Activated CD8-positive, alpha-beta memory T cell treated with anti-CD3 and anti-CD28 coated beads, Interleukin-2, amount 50 U/mL, for 24 hours (primary cell): Measurements from ENCODE around the gene C1orf116.

Experiments
- DNase-seq: peaks from one replicate; pipeline ENCODE4 v3.0.0-alpha.2; 2020; ENCODE audit errors: extremely low read depth

The C1orf116 gene

DNA sequence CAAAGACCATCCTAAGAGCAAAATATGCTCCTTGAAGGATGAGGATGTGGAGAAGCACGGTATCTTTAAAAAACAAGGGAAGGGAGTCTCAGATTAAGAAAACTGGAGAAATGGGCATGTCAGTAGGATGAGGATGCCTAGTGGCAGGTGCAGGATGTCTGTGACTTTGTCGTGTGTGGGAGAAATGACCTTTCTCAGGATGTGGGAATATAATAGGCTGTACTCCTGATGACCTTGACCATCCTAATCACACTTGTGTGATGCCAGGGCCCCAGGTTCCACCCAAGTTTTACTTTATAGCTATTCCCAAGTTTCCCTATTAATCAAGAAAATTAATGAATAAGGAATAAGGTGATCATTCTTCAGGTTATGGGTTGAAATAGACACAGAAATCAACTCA, 12.9 kb downstream of the C1orf116 start:
- DNase-seq: no peak

DNA sequence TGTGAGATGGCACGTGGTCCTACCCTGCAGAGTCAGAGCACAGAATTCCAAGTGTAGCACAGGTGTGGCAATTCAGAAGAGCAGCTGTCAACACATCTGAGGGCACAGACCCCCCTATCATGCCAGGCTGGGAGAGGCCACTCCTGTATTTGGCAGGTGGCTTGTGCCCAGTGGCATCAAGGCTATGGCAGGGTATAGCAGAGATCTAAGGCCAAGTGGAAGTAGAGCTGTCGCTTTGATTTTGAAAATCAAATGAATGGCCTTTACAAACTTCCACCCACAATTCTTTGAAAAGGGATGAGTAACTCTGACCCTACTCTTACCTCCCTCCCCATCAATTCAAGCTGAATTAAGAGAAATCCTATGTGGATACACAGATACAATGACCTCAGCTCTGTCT, 13.4 kb downstream of the C1orf116 start:
- DNase-seq: no peak

DNA sequence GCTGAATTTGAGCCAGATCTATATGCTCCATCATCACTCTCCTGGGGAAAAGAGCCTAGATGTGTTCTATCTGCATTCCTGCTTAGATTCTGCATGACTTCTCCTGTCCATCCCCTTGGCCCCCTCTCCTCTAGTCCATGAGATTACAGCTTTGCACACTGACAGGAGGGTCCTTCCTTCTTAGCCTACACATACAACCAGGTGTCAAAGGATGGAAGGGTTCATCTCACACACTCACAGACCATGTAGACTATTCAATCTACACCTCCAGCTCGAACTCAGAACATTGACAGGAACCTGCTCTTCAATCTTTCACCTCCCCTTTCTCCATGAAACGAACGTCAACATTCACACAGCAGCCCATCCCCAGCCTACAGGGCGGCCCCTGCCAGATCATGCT, 13.8 kb downstream of the C1orf116 start:
- DNase-seq: no peak

DNA sequence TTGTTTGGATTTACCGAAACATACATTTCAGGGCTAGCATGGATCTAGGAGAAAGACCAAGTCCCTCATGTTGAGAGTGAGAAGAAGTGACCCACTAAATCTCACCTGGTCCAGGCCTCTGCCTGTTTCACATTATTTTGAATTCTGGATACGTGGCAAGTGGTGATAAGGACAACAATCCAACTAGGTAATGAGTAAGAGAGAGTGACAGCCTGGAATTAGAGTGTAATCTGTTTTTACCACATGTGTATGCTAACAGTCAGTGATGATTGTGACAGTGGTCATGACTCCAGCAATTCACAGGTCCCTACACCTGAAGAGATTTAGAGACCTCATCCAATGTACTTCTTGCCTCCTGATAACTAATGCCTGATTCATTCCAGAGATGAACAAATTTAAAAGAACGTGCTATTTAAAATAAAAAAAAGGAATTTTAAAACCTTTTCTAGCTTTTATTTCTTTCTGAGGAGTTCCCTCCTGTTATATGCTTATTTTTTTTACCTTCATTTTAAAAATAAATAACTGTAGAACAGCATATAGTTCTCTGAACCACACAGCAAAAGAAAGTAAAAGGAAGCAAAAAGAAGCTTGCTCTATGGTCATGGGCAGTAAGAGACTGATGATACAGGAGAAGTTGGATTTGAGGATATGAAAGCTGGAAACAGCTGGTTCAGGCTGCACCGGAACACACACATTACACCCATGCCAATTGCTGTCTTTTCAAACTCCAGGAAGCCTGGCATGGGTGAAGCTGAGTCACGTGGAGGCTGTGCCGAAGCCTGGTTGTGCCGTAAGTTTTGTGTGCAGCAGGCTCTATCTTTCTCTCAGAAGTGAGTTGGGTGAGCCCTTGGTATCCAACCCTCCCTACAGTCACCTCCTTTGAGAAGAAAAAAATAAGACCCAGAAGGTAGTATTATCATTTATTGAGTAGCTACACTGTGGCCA, 14.7 kb downstream of the C1orf116 start:
- DNase-seq: no peak

DNA sequence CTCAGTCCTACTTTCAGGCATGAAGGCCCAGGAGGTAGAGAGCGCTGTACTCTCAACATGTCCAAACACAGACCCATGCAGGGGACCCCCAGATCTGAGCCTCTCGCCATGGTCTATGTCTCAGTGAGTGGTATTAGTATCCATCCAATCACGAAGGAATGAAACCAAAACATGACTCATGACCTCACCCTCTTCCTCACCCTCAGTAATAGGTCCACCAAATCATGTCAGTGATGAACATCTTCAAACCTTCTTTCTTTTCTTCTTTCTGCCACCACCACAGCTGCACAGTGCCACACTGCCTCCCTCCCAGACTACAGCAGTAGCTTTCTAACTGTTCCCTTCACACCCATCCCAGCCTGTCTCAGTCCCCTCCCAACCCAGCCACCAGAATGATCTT, 16.8 kb downstream of the C1orf116 start:
- DNase-seq: no peak

DNA sequence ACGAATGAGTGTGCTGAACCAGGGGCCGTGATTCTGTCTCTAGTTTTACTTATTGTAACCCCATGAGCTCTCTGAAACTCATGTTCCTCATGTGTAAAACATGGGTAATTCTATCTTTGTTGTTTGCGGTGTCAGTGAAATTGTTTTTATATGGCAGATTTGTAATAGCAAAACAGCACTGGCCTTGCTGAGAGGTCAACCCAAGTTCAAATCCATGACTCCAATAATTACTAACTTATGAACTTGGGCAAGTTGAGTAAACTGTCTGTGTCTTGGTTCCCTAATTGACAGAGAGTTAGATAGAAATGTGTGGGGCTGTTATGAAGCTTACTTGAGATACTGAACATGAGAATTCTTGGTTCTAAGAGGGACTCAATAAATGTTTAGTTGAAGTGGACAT, 17.8 kb downstream of the C1orf116 start:
- DNase-seq: no peak

DNA sequence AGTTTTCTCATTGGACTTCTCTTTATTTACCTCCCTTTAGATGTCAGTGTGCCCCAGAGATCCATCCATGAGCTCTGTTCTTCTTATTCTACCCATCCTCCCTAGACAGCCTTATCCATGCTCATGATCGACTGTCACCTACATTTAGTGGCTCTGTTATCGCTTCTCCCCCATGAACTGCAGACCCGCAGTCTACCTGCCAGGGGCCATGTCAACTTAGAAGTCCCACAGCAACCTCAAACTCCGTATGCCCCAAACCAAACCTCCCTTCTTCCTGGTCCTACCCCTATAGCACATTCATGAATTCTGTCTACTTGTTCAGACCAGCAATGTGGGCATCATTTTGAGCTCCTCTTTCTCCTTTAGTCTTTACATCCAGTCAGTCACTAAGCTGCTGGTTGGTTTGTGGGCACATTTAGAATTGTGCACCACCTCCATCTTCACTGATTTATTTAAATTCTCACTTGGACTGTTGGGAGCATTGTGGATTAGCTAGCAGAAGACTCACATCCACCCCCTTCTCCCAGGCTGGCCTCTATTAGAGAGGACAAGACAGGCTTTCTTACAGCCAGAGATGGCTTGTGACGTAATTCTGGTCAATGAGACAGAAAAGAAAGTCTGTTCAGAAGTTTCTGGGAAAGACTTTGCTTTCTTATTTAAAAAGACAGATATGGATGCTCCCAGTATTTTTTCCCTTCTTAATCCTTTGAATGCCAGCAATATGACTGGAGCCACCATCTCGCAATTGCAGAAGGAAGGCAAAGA, 19.1 kb downstream of the C1orf116 start:
- no peak for DNase-seq

DNA sequence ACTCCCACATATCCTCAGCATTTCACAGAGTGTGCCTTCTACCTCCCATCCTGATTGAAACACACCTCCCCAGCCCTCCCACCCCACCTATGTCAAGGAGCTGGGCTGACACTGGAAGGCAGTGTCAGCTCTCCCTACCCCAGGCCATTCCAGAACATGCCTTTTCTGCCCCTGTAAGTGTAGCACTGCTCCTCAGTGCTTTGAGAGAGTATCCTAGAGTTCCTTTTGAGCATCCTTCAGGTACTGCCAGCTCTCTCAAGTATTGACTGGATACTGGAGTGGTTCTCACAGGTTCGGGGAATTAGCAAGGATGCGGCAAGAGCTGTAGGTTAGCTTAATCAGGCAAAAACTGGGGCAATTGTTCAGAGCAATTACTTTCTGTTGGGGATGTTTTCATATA, 21.8 kb downstream of the C1orf116 start:
- no peak for DNase-seq

DNA sequence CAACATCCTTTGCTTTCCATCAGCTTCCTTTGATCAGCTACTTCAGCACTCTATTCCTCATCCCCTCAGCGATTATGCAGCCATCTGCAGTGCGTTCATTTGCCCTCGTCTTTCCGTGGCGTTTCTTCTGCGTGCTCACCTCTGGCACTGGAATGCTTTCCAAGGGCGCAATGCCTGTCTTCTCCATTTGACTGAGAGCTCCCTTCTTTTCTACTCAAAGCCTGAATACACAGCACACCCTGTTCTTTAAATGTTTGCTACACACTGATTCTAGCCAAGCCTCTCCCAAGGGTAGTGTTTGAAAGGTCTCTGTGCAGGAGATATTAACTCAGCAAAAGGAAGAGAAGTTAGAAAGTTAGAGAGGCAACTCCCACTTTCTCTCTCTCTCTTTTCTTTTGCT, 22.6 kb downstream of the C1orf116 start:
- no peak for DNase-seq

DNA sequence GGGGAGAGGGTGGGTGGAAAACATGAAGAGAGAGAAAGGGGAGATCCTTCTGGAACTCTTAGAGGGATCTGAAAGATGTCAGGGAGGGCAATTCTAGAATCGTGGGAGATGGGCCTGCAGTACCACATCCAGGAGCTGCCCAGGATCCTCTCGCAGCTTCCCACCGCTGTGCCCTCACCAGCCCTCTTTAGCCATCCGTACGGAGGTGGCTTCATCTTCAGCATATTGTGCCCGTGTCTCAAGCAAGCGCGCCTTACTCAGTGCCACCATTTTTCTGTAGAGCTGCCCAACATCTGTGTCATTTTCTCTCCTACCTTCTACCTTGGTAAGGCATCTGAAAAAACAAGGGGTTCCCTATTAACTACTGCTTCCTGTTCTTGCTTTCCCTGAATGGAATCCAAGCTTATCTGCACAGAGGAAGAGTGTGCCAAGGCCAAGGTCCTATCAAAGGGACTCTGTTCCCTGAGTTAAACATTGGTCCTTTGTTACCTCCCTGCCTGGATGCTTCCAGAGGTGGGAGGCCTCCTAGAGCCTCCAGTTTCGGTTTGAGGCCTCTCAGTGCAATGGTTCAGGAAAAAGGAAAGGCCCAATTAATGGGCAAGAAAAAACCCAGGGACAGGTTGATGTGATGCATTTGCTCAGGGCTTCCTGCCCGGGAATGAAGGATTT, 23.2 kb downstream of the C1orf116 start:
- DNase-seq: no peak

DNA sequence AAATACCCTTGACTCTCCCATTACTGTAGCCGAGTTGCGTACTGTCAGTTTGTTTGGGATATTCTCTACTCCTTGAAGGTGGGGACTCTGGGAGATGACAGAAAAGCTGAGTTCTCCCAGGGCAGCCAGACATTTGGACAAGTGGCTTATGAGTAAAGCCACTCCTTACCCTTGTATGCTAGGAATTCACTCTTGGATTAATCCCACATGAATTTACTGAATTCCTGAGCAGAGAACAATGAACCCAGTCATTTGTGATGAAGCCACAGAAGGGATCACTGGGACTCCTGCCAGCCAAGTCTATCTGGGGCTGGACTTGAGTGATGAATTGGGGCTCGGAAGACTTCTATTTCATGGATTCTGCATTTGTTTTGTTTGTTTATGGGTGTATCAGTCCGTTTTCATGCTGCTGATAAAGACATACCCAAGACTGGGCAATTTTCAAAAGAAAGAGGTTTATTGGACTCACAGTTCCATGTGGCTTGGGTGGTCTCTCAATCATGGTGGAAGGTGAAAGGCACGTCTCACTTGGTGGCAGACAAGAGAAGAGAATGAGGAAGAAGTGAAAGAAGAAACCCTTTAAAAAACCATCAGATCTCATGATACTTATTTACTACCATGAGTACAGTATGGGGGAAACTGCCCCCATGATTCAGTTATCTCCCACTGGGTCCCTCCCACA, 25.1 kb downstream of the C1orf116 start:
- no peak for DNase-seq

DNA sequence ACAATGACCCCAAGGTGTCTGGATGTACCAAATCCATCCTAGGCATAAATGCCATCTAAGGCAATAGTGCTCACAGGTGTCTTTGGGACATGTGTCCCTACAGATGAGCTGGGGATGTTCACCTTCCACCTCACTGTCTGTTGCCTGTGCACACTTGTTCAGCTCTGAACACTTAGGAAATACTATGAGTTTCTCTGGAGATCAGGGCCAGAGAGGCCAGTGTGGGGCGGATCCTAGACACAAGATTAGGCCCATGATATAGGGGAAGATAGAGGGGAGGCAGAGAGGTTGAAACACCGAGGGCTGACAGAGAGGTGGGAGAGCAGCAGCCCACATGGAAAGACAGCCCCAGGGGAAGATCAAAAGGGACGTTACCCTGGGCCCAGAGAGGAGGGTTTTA, 25.6 kb downstream of the C1orf116 start:
- DNase-seq: no peak

DNA sequence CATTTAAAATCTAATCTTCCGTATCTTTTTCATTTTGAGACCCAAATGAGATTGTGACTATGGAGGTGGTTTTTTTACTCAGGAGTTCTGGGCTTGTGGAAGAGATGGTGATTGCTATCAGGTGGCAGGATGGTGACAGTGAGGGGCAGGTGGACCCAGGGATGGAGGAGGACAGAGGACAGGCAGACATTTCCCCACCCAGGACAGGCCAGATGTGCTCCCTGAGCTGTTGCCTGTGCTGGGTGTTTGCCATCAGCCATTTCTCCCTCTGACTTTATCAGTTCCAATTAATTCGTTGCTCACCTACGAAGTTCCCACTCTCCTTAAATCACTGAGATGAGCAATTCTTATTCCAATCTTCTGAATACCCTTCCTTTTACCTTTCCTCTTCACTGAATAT, 26.5 kb downstream of the C1orf116 start:
- DNase-seq: no peak

DNA sequence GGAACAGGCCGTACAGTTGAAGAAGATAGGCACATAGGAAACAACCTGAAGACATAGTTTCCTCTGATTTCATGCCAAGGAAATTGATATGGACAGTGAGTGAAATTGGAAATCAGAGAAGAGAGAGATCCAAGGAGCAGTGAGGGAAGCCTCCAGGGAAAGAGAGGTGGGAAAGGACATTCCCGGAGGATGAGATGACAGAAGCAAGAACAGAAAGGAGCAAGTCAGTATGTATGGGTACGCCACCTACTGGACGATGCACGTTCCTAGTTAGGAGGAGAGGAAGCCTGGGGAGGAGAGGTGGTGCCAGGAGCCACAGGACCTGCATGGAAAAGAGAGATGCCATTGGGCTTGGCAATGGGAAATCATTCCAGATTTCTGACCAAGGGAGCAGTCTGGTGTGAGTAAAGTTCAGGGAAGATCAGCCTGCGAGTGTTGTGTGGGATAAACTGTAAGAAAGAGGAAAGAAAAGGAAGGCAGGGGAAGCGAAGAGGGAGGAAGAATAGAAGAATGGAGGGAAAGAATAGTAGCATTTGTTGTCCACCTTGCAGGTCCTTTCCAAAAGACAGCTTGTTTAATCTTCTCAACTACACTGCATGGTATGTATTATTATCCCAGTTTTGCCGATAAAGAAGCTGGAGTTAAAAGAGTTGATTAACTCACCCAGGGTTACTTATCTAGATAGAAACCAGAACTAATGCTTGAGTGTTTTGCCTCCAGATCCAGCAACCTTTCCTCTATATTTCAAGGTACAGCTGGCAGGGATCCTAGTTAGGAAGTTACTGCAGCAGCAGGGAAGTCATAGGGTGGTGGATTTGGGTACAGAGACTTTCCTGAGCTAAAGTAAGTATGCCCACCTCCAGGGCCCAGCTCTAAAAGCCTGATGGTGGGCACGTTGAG, 27.4 kb downstream of the C1orf116 start:
- DNase-seq: no peak

DNA sequence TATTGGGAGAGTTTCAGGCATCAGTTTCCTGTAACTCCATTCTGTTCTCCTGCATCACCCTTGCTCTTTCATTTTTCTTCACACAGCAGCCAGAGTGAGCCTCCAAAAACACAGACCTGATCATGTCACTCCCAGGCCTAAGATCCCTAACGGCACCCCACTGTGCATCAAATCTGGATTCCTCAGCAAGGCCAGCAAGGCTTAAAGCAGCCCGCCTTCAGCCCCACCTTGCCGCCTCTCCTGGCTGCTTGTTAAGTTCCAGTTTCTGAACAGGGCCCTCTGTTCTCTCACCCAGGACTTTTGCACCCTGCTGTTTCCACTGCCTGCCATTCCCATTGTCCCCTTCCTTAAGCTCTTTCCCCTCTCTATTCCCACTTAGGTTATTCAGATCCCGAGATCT, 29.3 kb downstream of the C1orf116 start:
- no peak for DNase-seq

DNA sequence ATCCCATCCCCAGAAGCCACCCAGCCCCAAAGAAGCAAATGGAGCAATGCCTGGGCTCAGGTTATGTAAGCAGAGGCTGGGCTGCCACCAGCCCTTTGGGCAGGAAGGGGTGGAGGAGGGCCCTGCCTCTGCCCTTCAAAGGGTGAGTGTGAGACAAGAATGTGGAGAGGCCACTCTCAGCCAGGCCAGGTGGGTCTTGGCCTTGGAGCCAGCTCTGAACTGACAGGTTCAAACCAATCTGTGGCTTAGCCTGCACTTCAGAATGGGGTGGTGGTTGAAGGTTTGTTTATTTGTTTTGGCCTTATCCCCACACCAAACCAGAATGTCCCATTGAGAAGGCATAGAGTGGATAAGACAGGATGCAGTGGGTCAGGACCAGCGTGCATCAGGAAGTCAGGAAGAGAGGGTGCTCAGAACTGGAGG, 29.8 kb downstream of the C1orf116 start:
- no peak for DNase-seq

DNA sequence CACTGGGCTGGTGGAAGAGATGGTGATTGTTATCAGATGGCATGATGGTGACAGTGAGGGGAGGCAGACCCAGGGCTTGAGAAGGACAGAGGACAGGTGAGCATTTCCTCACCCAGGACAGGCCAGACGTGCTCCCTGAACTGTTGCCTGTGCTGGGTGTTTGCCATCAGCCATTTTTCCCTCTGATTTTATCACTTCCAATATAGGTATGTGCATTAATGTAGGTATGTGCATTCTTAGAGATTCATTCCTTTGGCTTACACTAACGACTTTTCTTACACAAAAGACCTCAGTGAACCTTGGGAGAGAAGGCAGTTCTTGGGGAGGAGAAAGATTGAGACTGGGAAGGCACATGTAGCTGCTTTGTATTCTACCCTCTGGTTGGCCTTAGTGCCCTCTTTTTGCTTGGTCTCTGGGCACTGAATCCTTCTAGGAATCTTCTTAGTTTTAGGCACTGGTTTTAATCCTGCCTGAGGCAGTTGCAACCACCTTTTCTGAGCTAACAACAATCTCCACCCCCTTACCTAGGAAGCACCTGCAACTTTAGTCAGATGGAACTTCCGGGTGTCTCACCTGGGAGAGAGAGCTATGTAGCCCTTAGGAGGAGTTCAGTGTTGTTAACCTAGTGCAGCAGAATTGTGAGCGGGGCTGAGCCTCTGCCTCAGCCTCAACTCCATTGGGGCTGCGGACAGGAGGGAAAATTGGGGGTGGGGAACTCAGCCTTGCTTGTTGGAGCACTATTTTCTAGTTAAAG, 30.9 kb downstream of the C1orf116 start:
- no peak for DNase-seq

DNA sequence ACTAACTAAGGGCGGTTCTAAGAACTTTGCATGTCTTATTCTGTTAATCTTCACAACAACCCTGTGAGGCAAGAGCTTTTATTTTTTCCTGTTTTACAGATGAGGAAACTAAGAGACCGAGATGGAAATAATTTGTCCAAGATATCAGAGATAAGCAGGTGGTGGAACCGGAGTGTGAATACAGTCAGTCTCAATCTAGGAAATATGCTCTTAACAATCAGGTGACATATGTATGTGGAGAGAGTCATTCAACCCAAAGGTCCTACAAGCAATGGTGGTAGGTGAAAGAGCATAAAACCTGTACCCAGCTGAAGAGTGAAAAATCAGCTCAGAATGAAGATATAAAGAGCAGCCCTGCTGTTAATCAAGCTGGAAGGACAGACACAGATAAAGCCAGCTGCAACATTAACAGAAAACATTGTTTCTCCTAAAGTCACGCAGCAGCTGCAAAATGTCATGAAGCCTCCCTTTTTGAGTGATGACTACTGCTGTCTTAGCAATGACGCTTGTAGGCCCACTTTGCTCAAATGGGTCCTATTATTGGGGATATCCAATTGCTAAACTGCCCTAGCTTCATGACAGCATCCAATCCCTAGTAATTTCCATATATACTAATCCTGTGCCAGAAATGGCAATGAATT, 31.8 kb downstream of the C1orf116 start:
- DNase-seq: no peak

DNA sequence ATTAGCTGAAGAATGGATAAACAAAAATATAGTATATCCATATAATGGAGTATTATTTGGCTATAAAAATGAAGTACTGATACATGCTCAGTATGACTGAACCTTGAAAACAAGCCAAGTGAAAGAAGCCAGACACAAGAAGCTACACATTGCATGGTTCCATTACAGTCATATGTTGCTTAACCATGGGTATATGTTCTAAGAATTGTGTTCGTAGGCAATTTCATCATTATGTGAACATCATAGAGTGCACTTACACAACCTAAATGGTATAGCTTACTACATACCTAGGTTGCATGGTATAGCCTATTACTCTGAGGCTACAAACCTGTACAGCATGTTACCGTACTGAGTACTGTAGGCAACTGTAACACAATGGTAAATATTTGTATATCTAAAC, 33.7 kb downstream of the C1orf116 start:
- DNase-seq: no peak

DNA sequence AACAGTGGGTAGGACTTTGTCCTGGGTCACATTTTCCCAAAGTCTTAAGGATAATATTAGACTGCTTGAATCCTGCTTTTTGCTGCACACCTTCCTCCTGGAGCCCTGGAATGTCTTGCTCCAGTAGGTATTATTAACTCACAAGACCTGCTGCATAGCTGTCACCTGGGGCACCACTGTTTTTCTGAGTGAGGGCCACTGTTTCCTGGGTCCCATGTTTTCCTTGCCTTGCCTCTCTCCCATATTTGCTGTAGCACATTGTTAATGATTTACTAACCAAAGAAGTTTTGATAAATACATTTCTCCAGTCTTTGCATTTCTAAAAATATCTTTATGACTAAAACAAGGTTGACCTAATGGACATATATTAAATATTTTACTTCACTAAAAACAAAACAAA, 39.8 kb downstream of the C1orf116 start:
- DNase-seq: no peak
